GM19463 (cell line): ENCODE data around the gene PXT1.
A peak's percentile ranks its signal among the peaks of the same experiment; 100 is the strongest.
"Not testable (repeated sequence)": the region's sequence is repeated elsewhere in the genome, so short reads cannot be mapped to it uniquely, and the experiment has no call there.

Experiments
- ATAC-seq: cut with Tn5 transposase; IDR thresholded peaks from one replicate; pipeline ENCODE4 v1.9.1; 2021; ENCODE audit warnings: mild to moderate bottlenecking, moderate library complexity; ENCODE audit not compliant: unreplicated experiment

The PXT1 gene

GRCh38 chr6:36371211-36371610 is 71.4 kb downstream of the PXT1 start:
- no peak for ATAC-seq

GRCh38 chr6:36370638-36371037 is 72.0 kb downstream of the PXT1 start:
- ATAC-seq: no peak

- ATAC-seq: no peak
Observed at GRCh38 chr6:36368921-36369865, 73.5 kb downstream of the PXT1 start.

- ATAC-seq: no peak
Observed at GRCh38 chr6:36368421-36368820, 74.2 kb downstream of the PXT1 start.

GRCh38 chr6:36367743-36368142 is 74.9 kb downstream of the PXT1 start:
- no peak for ATAC-seq

GRCh38 chr6:36364669-36365479 is 77.8 kb downstream of the PXT1 start:
- ATAC-seq: peak; percentile 61

- ATAC-seq: not testable (repeated sequence)
Observed at GRCh38 chr6:36364061-36364635, 78.5 kb downstream of the PXT1 start.

GRCh38 chr6:36363371-36363752 is 79.3 kb downstream of the PXT1 start:
- not testable (repeated sequence) for ATAC-seq

GRCh38 chr6:36362551-36363370 is 79.9 kb downstream of the PXT1 start:
- no peak for ATAC-seq

GRCh38 chr6:36361071-36361470 is 81.6 kb downstream of the PXT1 start:
- no peak for ATAC-seq

GRCh38 chr6:36360241-36361054 is 82.2 kb downstream of the PXT1 start:
- ATAC-seq: no peak

- no peak for ATAC-seq
Observed at GRCh38 chr6:36358226-36358915, 84.3 kb downstream of the PXT1 start.

- ATAC-seq: no peak
Observed at GRCh38 chr6:36357872-36358225, 84.8 kb downstream of the PXT1 start.

GRCh38 chr6:36355819-36356218 is 86.8 kb downstream of the PXT1 start:
- ATAC-seq: no peak

- ATAC-seq: no peak
Observed at GRCh38 chr6:36353411-36353915, 89.2 kb downstream of the PXT1 start.

- ATAC-seq: no peak
Observed at GRCh38 chr6:36352477-36353157, 90.0 kb downstream of the PXT1 start.

GRCh38 chr6:36350681-36351571 is 91.7 kb downstream of the PXT1 start:
- no peak for ATAC-seq
